GM12878 (cell line): Measurements from ENCODE around the gene SOWAHD. TPM values are rescaled to one million over a fixed set of nuclear protein-coding genes. Genes with fewer than 3 reads are reported as not detected.

Source experiments
- MLLT1 ChIP-seq: fragments of 450-650 bp; IDR thresholded peaks from 2 replicates; pipeline ENCODE4 v1.6.1; 2016; ENCODE audit warnings: mild to moderate bottlenecking
- NRF1 ChIP-seq: conservative IDR thresholded peaks from 2 replicates; pipeline ENCODE4 v1.6.1; 2011; ENCODE audit warnings: mild to moderate bottlenecking, low read depth, low read length, improper control_type of control experiment
- RELA ChIP-seq: fragments of 450-650 bp; IDR thresholded peaks from 2 replicates; pipeline ENCODE4 v1.8.0; 2014; ENCODE audit warnings: borderline replicate concordance; ENCODE audit not compliant: partially characterized antibody
- RUNX3 ChIP-seq: IDR thresholded peaks from 2 replicates; pipeline ENCODE4 v1.6.1; 2012; ENCODE audit warnings: low read length, inconsistent platforms
- USF1 ChIP-seq: IDR thresholded peaks from 2 replicates; pipeline ENCODE4 v1.6.1; 2011; ENCODE audit warnings: borderline replicate concordance, low read depth, mild to moderate bottlenecking, moderate library complexity, mixed read lengths, low read length; ENCODE audit not compliant: insufficient read depth; ENCODE audit errors: extremely low read length
- ZBTB40 ChIP-seq: fragments of 450-650 bp; IDR thresholded peaks from 2 replicates; pipeline ENCODE4 v1.6.1; 2016; ENCODE audit warnings: mild to moderate bottlenecking, moderate library complexity, borderline replicate concordance
- polyA plus RNA-seq, 11 experiments: library from polyadenylated mRNA; depleted of rRNA in 4 of 11; unstranded in 6 of 11; stranded (reverse) in 5 of 11; fragments of >200 nt; fragmentation: Nextera tagmentation in 4 of 11; fragmentation: Illumina TruSeq in 1 of 11; extraction: Ambion mirVana in 4 of 11; extraction: Trizol in 1 of 11; gene quantifications; 1 replicate in 1 of 11; 2 replicates in 10 of 11; pipeline versions ENCODE4 v1.2.1 to v1.2.3, GENCODE V29; 2011 to 2016; ENCODE audit warnings: inconsistent platforms in 2 of 11, missing spikeins in 2 of 11, low read depth in 1 of 11
- total RNA-seq, 4 experiments: library from RNA; depleted of rRNA in 3 of 4; stranded (reverse); fragments of >200 nt in 3 of 4; fragmentation: Illumina TruSeq in 1 of 4; extraction: Trizol in 1 of 4; gene quantifications; 2 replicates each; pipeline versions ENCODE4 v1.2.1 to v1.2.3, GENCODE V29; 2013 to 2021

The SOWAHD gene
- total and polyA plus RNA-seq, 10 of the 15 experiments (the other 5 are each of a cell fraction or from before 2014, with no cell fraction given), result 0.27 to 7.4 (median 2.6) TPM

GRCh38 chrX:119791437-119792231 is 33.2 kb downstream of the SOWAHD start, which contains the start of gene RPL39 (continued):
- TF ChIP-seq ZBTB40, result peak; percentile 61; the same call in 1 of the 2 replicates
- no peak for TF ChIP-seq USF1
- no peak for TF ChIP-seq NRF1
- TF ChIP-seq RUNX3, result no peak; the same call in 1 of the 2 replicates
- TF ChIP-seq RELA, result no peak
- TF ChIP-seq MLLT1, result peak; percentile 67; the same call in 1 of the 2 replicates
